ENCODE data around the gene TTC22.

DNA sequence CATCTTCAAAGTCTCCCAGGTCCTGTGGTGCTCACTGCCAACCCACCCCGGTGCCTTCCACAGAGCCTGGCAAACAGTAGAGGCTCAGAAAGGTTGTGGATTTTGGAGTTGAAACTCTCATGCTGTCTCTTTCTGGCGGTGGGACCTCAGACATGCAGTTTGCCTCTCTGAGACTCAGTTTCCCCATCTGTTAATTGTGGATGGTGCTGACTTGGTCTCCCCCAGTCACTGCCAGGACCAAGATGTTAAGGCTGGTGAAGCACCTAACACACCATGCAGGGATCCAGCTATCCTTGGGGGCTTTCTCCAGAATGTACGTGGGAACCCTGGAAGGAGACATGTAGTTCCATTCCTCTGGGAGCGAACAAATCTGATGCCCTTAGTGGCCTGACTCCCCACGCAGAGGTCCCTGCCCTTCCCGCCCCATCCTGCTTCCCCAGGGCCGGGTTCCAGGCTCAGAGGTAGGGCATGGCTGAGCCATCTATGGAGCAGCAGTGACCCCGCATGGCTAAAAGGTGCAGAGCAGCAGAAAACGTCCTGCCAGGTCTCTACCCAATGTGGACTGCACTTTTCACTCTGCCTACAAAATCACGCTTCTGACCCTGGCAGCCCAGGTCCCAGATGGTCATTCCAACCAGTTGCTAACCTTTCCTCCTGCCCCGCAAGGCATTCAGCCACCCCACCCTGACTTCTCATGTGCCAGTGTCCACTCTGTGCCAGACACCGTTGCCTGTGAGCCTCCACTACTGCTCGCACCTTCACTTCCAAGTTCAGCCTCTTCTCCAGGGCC is 9.2 kb upstream of the TTC22 start:
- TF ChIP-seq, protein P1, sequence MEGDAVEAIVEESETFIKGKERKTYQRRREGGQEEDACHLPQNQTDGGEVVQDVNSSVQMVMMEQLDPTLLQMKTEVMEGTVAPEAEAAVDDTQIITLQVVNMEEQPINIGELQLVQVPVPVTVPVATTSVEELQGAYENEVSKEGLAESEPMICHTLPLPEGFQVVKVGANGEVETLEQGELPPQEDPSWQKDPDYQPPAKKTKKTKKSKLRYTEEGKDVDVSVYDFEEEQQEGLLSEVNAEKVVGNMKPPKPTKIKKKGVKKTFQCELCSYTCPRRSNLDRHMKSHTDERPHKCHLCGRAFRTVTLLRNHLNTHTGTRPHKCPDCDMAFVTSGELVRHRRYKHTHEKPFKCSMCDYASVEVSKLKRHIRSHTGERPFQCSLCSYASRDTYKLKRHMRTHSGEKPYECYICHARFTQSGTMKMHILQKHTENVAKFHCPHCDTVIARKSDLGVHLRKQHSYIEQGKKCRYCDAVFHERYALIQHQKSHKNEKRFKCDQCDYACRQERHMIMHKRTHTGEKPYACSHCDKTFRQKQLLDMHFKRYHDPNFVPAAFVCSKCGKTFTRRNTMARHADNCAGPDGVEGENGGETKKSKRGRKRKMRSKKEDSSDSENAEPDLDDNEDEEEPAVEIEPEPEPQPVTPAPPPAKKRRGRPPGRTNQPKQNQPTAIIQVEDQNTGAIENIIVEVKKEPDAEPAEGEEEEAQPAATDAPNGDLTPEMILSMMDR (conservative IDR thresholded peaks at IDR 0.05; ENCODE audit: low read depth, low read length) = peak; percentile 94
- TF ChIP-seq SMC3 (IDR thresholded peaks at IDR 0.05; ENCODE audit: low read depth, low read length) = peak; percentile 80
- peak; percentile 44; the same call in 1 of the 2 replicates for TF ChIP-seq POLR2A (IDR thresholded peaks at IDR 0.05; ENCODE audit: low read depth, low read length)
- TF ChIP-seq RAD21 (IDR thresholded peaks at IDR 0.05; ENCODE audit: low read length) = peak; percentile 96
- TF ChIP-seq MXI1 (IDR thresholded peaks at IDR 0.05; ENCODE audit: borderline replicate concordance, low read depth, low read length) = no peak
- no peak for TF ChIP-seq RCOR1 (IDR thresholded peaks at IDR 0.05; ENCODE audit: insufficient replicate concordance, low read length)
- no peak for TF ChIP-seq FOS (IDR thresholded peaks at IDR 0.05; ENCODE audit: low read depth, low read length)

Measured in IMR-90 (cell line).